Measurements from ENCODE around the gene PEPD. TPM values are rescaled to one million over a fixed set of nuclear protein-coding genes. Genes with fewer than 3 reads are reported as not detected.
"Not testable (repeated sequence)": the region's sequence is repeated elsewhere in the genome, so short reads cannot be mapped to it uniquely, and the experiment has no call there.

The PEPD gene
- total RNA-seq, 1 experiment from 2014 or later: 18.3 TPM

GRCh38 chr19:33558151-33558550 lies 36.6 kb upstream of the PEPD start:
- BruUV-seq (replicated peaks): no TSS peak
- Mint-ChIP-seq H3K27ac (ENCODE audit: low read depth, unreplicated experiment) (no peak overlapping the region), H3K27me3 (ENCODE audit: insufficient read depth, unreplicated experiment) (no peaks in the 10 kb centered on the region), H3K9me3 (ENCODE audit: unreplicated experiment) (peaks cover 9% of the 10 kb centered on the region), H3K4me1 (ENCODE audit: insufficient read depth, unreplicated experiment) (no peaks in the 10 kb centered on the region), H3K36me3 (ENCODE audit: insufficient read depth, unreplicated experiment) (no peaks in the 10 kb centered on the region), H3K4me3 (ENCODE audit: unreplicated experiment) (no peak overlapping the region)
- intact Hi-C loops (cut with micrococcal nuclease): no loop called here
- DNase-seq (ENCODE audit: unreplicated experiment): no peak
- ChIA-PET CTCF (interaction anchor here (0.5 to 1.2 kb wide), 4 partner anchors 81 to 646 kb away, joined by 3 read pairs; no protein-coding TSS in a partner anchor), POLR2A (no interaction called here)
- no peak for TF ChIP-seq CTCF (IDR thresholded peaks at IDR 0.05; ENCODE audit: unreplicated experiment)

GRCh38 chr19:33557720-33558119 lies 36.1 kb upstream of the PEPD start:
- no TSS peak for BruUV-seq (replicated peaks)
- Mint-ChIP-seq H3K27ac (ENCODE audit: low read depth, unreplicated experiment) (no peak overlapping the region), H3K36me3 (ENCODE audit: insufficient read depth, unreplicated experiment) (no peaks in the 10 kb centered on the region), H3K9me3 (ENCODE audit: unreplicated experiment) (peaks cover 9% of the 10 kb centered on the region), H3K4me3 (ENCODE audit: unreplicated experiment) (no peak overlapping the region), H3K4me1 (ENCODE audit: insufficient read depth, unreplicated experiment) (no peaks in the 10 kb centered on the region), H3K27me3 (ENCODE audit: insufficient read depth, unreplicated experiment) (no peaks in the 10 kb centered on the region)
- CTCF ChIA-PET: interaction anchor here (0.5 to 1.2 kb wide), 4 partner anchors 81 to 647 kb away, joined by 3 read pairs; no protein-coding TSS in a partner anchor
- no peak for DNase-seq (ENCODE audit: unreplicated experiment)
- POLR2A ChIA-PET: no interaction called here
- intact Hi-C loops (cut with micrococcal nuclease): no loop called here
- no peak for TF ChIP-seq CTCF (IDR thresholded peaks at IDR 0.05; ENCODE audit: unreplicated experiment)

GRCh38 chr19:33557196-33557595 lies 35.6 kb upstream of the PEPD start:
- ChIA-PET CTCF (interaction anchor here (1.2 kb wide), 1 partner anchor 127 kb away, joined by 3 read pairs; no protein-coding TSS in a partner anchor), POLR2A (no interaction called here)
- no TSS peak for BruUV-seq (replicated peaks)
- H3K27me3 Mint-ChIP-seq (ENCODE audit: insufficient read depth, unreplicated experiment): no peaks in the 10 kb centered on the region
- peaks cover 9% of the 10 kb centered on the region for H3K9me3 Mint-ChIP-seq (ENCODE audit: unreplicated experiment)
- H3K4me1 Mint-ChIP-seq (ENCODE audit: insufficient read depth, unreplicated experiment): no peaks in the 10 kb centered on the region
- H3K27ac Mint-ChIP-seq (ENCODE audit: low read depth, unreplicated experiment): no peak overlapping the region
- intact Hi-C loops (cut with micrococcal nuclease): no loop called here
- H3K36me3 Mint-ChIP-seq (ENCODE audit: insufficient read depth, unreplicated experiment): no peaks in the 10 kb centered on the region
- no peak for TF ChIP-seq CTCF (IDR thresholded peaks at IDR 0.05; ENCODE audit: unreplicated experiment)
- H3K4me3 Mint-ChIP-seq (ENCODE audit: unreplicated experiment): no peak overlapping the region
- no peak for DNase-seq (ENCODE audit: unreplicated experiment)

- DNase-seq (ENCODE audit: unreplicated experiment): no peak
- no TSS peak for BruUV-seq (replicated peaks)
- peaks cover 9% of the 10 kb centered on the region for H3K9me3 Mint-ChIP-seq (ENCODE audit: unreplicated experiment)
- no peak for TF ChIP-seq CTCF (IDR thresholded peaks at IDR 0.05; ENCODE audit: unreplicated experiment)
- intact Hi-C loops (cut with micrococcal nuclease): no loop called here
- H3K36me3 Mint-ChIP-seq (ENCODE audit: insufficient read depth, unreplicated experiment): no peaks in the 10 kb centered on the region
- H3K27ac Mint-ChIP-seq (ENCODE audit: low read depth, unreplicated experiment): no peak overlapping the region
- no peak overlapping the region for H3K4me3 Mint-ChIP-seq (ENCODE audit: unreplicated experiment)
- CTCF ChIA-PET: interaction anchor here (0.6 kb wide), 1 partner anchor 375 kb away, joined by 3 read pairs; no protein-coding TSS in a partner anchor
- no peaks in the 10 kb centered on the region for H3K27me3 Mint-ChIP-seq (ENCODE audit: insufficient read depth, unreplicated experiment)
- H3K4me1 Mint-ChIP-seq (ENCODE audit: insufficient read depth, unreplicated experiment): no peaks in the 10 kb centered on the region
- POLR2A ChIA-PET: no interaction called here
These were observed 34.7 kb upstream of the PEPD start for GRCh38 chr19:33556261-33556660.

GRCh38 chr19:33555726-33556125 lies 34.1 kb upstream of the PEPD start:
- POLR2A ChIA-PET; CTCF ChIA-PET; intact Hi-C loops (cut with micrococcal nuclease); H3K9me3 Mint-ChIP-seq (ENCODE audit: unreplicated experiment); H3K27ac Mint-ChIP-seq (ENCODE audit: low read depth, unreplicated experiment); BruUV-seq (replicated peaks); H3K27me3 Mint-ChIP-seq (ENCODE audit: insufficient read depth, unreplicated experiment); H3K4me3 Mint-ChIP-seq (ENCODE audit: unreplicated experiment); H3K36me3 Mint-ChIP-seq (ENCODE audit: insufficient read depth, unreplicated experiment); DNase-seq (ENCODE audit: unreplicated experiment); H3K4me1 Mint-ChIP-seq (ENCODE audit: insufficient read depth, unreplicated experiment): not testable (repeated sequence)

Measured in MCF 10A (cell line).